Activated CD8-positive, alpha-beta memory T cell treated with anti-CD3 and anti-CD28 coated beads for 4 hours (primary cell): Measurements from ENCODE around the gene TEX55.
"Not testable (repeated sequence)": the region's sequence is repeated elsewhere in the genome, so short reads cannot be mapped to it uniquely, and the experiment has no call there.

ENCODE experiments used
- DNase-seq, 2 donors: peaks; one replicate each; pipeline ENCODE4 v3.0.0-alpha.2; 2020; ENCODE audit warnings: low read depth in 2 of 2

The TEX55 gene

DNA sequence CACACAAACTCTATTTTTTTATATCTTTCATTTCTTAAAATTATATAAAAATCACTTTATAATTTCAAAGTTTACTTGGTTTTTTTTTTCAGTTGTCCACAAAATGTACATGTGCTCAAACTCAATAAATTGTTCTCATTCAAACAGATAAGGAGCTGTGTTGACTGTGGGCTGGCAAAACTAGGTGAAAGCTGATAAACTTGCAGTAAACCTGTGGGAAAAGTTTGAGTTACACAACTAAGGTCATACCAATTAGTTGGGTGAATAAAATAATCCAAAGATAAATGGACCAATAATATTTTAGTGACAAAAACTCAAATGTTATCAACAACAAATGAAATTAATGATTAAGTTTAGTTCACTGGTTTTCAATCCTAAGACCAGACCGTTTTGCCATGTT lies 14.8 kb downstream of the TEX55 start:
- DNase-seq = no peak

DNA sequence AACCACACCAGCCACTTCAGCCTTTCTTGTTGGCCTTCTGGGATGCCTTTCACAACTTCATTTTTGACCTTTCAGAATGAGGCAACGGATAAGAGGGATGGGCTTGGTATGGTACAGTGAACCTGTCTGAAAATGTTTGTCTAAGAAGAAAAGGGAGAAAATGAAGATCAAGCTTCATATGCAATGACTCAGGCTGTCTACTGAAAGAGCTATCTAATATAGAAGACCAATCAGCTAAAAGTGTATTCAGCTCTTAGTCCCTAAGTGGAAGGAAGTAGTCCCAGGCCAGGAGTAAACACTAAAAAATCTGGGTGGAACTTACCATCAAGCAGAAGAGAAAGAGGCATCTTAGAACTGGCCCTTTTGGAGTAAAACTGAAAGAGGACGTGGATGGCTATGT lies 15.3 kb downstream of the TEX55 start:
- DNase-seq = no peak

DNA sequence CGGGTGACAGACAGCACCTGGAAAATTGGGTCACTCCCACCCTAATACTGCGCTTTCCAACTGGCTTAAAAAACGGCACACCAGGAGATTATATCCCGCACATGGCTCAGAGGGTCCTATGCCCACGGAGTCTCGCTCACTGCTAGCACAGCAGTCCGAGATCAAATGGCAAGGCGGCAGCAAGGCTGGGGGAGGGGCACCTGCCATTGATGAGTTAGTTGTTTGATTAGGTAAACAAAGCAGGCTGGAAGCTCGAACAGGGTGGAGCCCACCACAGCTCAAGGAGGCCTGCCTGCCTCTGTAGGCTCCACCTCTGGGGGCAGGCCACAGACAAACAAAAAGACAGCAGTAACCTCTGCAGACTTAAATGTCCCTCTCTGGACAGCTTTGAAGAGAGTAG lies 18.8 kb downstream of the TEX55 start:
- not testable (repeated sequence) for DNase-seq

DNA sequence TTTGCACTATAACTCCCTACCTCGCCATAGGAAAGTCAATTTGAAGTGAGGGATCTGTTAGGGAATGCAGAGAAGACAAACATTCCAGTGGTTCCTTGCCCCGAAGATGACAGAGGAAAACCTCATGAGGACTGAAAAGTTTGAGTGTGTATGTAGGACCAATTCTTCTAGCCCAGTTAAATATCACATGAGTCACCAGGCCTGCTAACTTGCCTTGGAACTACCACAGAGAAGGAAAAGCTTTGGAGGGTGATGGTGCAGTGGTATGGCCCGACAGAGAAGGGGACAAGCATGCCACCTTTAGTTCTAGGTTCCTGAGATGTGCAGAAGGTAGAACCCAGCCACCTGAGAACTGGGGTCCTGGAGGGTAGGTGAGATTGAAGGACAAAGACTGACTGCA lies 24.9 kb downstream of the TEX55 start:
- DNase-seq = no peak

DNA sequence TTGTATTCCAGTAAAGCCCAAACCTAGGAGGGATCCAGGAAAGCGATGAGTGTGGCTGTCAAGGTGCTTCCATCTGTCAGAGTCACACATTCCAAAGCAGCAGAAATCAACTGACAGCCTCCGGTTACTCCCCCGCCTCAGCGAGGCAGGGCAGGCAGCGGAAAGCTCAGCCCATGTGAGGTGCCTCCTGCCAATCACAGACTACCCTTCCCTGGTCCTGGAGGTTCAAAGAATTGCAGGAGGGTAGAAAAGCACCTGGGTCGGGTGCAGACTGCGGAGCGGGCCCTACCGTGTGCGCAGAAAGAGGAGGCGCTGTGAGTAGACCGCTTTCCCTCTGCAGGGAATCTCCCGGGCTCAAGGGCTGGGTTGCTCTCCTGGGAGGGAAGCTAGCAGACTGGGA lies 27.4 kb downstream of the TEX55 start, which contains the start of gene UPK1B:
Gene UPK1B, plus strand, starts transcription at position 274 of the 400 bp plus-strand sequence. CDS start 13,144 bp downstream, outside the sequence.
- no peak for DNase-seq

DNA sequence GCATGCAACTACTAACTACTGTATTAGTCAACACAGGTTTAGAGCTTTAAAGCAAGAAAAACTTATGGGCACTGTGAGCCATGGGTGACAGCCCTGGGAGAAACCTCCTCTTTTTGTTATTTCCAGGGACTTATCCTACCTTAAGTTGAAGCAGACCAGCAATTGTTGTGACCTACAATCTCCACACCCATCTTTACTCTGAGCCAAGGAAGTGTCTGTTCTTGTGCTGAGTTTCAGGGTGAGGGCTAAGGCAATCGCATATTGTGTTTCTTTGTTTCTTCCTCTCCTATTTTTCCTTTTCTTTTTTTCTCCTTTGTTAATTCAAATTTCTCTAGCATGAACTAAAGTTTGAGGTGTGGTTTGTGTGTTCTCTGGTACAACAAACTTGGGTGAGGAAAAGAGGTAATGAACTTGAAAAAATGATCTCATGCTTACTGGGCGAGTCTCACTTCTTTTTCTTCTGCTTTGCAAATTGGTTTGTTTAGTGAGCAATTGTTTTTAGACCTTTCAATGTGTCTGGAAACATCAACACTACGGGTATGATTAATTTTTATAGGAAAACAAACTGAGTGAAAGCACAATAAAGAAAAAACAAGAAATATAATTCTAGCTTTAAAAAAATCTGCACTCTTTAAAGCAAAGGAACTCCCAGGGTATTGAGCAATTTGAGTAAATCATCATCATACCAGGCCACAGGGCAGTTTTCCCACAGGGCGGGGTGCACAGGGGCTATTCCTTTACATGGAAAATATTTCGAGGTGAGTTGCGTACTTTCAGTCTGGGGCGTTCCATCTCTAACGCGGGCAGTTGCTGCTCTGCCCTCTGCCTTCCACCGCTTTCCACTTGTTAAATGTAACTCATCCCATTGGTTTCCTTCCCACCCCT lies 30.1 kb downstream of the TEX55 start:
- no peak for DNase-seq

DNA sequence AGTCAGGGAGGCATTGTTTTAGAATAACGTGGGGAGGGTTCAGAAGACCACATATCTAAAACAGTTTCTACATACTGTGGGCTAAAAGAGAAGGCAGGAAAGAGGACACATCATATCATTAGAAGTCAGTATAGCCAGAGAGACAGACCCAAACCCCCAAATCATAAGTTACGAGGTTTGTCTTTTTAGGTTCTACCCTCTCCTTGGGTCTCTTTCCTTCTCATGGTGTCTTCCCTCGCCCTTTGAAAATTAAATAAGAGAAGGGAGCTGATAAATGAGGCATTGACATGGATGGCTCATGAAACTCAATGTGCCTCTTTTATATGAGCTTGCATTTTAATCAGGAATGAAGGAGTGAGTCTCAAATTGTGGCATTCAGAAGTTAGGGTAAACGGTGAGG lies 30.8 kb downstream of the TEX55 start:
- no peak for DNase-seq

DNA sequence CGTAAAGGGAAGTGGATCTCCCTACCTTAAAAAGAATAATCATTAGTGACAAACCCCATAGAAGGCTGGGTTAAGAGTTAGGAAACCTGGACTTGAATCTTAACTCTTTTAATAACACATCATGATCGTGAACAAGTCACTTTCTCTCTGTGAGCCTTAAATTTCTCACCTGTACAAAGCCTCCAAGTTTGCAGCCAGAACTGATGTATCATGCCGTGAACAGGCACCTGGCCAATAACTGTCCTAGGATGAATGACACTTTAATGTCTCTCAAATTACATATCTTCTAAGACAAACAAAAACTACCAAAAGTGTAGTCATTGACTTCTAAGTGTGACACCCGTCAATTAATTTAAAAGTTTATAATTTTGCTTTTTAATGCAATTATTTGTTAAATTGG lies 31.4 kb downstream of the TEX55 start:
- DNase-seq = no peak

DNA sequence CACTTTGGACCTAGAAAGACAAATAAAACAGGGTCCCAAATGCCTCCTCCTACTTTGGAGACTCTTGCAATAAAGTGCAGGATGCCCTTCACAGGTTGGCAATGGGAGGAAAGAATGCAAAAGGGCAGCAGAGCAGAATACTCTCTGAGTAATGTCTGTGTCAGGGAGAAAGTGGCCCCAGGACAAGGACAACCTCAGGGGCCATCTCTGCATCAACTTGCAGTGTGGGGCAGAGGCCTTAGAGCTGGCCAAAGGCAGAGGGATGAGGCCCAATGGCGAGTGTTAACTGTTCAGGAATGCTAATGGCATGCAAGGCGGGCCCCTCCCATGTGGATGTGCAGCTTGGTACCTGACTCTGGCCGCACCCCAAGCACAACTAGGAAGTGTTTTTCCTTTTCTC lies 35.8 kb downstream of the TEX55 start:
- no peak for DNase-seq

DNA sequence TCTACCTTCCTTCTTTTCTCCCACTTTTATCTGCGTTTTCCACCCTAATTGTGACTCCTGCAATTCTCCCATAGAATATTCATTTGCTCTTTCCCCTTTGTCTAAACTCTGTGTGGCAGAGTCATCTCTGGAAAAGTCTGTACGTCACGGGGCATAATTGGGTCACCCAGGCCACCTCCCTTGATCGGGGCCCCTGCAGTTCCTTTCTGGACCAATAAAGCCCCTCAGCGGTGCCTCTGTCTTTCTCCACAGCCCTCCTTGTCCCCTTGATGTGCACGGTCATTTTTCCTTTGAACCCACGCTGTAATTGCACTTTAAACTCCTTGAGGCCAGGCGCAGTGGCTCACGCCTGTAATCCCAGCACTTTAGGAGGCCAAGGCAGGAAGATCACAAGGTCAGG lies 38.1 kb downstream of the TEX55 start:
- DNase-seq = no peak

DNA sequence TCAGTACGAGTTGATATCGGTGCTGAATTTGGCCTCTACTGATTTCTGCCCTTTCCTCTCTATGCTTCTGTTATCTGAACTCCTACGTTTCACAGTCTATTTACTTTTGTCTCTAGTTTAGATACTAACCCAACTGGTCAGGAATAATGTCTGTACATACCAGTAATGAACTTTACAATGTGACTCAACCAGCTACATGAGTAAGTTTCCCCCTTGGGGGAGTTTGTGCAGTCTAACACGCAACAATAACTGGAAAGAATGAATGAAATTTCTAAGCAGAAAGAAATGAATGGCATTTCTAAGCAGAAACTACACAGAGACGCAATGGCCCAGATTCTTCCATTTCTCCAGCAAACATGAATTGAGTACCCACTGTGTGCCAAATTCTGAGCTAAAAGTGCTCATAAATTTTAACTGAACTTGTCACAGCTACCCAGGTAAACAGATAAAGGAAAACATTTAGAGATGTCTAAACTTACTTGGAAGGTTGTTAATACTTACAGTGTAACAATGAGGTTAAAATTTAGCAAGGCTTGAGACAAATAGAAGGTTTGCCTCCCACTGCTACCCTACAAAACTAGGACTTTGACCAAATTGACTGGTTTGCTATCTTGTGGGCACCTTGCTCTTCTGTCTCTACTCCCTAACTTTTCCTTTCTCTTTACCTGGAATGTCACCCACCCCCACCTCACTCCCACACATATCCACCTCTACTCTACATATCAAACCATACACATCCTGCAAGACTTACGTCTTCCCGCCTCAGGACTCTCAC lies 39.0 kb downstream of the TEX55 start:
- DNase-seq = no peak

DNA sequence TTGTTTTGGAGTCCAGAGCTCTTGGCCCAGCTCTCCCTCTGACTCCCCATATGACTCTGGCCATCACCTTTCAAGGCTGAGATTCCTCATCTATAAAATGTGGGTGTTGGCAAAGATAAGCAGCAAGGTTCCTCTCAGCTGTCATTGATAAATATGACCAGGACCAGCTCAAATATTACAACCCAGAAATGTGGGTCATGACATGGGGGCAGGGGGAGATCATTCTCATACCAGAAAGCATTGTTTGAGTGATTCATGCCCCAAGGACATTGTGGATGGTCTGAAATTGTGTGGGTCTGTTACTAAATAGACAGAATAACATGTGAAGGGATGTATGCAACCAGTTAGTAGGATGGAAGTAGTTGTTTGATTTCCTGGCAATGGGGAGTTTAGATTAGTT lies 41.3 kb downstream of the TEX55 start:
- no peak for DNase-seq

DNA sequence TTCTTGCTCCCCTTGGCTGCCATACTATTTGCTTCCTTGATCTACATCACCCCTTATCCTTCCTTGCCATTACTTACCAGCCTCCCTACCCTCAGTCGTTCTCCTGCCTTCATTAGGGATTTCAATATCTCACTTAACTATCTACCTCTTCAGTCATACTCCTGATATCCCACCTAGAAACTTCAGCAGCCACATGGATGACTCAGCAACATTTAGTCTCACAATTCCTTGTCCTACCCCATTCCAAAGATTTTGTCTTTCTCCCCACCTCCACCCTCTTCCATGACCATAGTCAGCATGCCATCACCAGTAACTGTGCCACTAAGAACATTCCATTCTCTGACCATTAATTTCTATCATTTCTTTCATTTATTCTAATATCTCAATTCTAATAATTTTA lies 45.8 kb downstream of the TEX55 start:
- no peak for DNase-seq

DNA sequence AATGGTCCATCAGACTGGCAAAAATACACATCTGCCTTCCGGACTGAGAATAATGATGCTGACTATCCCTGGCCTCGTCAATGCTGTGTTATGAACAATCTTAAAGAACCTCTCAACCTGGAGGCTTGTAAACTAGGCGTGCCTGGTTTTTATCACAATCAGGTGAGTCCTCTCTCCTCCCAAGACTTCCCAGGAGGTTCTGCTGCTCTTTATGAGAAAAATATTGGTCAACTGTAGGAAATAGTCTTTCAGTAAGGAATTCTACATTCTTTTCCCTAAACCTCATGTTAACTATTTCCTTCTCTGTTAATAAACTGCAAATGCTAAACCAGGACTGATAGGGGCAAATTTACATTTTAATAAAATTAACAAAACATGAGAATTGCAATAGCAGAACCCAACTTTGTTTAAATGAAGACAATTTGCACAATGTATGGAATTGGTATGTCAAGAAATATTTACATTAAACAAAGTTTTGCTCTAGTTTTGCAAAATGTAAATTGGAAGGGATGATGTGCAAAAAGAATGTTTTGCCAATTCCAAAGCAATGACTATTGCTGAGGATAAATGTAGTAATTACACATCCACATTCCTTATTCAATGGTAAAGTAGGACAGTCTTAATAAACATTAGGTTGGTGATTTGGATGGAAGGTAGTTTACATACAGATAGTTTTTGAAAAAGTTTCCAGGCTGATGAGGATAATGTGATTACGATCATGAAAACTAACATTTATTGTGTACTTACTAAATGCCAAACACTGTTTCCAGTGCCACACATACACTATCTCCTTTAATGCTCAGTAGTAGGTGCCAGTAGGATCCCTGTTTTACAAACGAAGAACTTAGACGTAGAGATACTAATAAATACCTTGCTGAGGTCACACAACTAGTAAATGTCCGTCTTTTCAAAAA lies 48.5 kb downstream of the TEX55 start:
- DNase-seq = no peak

DNA sequence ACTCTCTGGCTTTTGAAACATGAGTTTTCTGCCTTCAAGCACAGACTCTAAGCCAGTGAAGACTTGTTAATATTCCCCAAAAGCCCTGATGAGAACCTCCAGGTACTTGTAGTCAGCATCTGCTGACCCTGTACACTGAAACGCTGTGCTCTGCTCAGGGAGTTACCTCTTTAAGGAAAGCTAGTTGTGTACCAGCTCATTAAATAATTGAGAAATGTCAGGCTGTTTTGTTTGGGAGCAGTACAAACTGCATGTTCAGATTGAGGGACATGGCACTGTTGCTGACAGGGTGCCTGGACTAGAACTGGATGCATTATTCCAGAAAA lies 49.1 kb downstream of the TEX55 start:
- no peak for DNase-seq

DNA sequence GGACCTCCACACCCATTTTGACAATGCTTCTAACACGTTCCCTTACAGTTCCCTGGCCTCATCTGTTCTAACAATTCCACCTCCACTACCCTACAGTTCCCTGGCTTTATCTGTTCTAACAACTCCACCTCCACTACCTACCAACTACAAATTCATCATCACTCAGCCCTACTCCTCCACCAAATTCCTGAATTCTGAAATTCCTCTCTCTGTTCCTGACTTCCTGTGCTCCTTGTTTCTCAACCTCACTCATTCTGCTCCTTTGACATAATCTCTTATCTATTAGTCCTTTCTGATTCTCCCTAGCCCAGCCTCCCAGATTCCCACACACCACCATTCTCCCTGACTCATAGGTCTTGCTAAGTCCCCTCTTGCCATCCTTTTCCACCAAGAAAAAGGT lies 49.9 kb downstream of the TEX55 start:
- DNase-seq = no peak
